Gastrocnemius medialis (tissue), 4 donors: Measurements from ENCODE around the gene CXorf58. TPM values are rescaled to one million over a fixed set of nuclear protein-coding genes. Genes with fewer than 3 reads are reported as not detected.

Source experiments
- ATAC-seq, 2 donors: fragments of 150-250 bp; one replicate each; pipeline ENCODE4 v1.9.1; 2016
- DNase-seq, 2 donors: peaks; one replicate each; pipeline ENCODE4 v3.0.0-alpha.2; 2019
- H3K27ac ChIP-seq, 4 donors: fragments of 200-600 bp; sonication (generic); 1 replicate in 1 of 4; 2 replicates in 3 of 4; pipeline ENCODE4 v1.5.1; 2016 to 2018; ENCODE audit warnings: mild to moderate bottlenecking in 2 of 4, moderate library complexity in 1 of 4
- H3K27me3 ChIP-seq, 3 donors: fragments of 200-600 bp; sonication (generic) in 2 of 3; 1 replicate in 1 of 3; 2 replicates in 2 of 3; pipeline versions ENCODE4 v1.5.1 to v1.6.0; 2016 to 2019; ENCODE audit warnings: mild to moderate bottlenecking in 1 of 3, moderate library complexity in 1 of 3
- H3K36me3 ChIP-seq, 2 donors: fragments of 200-600 bp; sonication (generic) in 1 of 2; one replicate each; pipeline ENCODE4 v1.5.1; 2017 to 2018
- H3K4me1 ChIP-seq, 2 donors: fragments of 200-600 bp; sonication (generic) in 1 of 2; one replicate each; pipeline ENCODE4 v1.5.1; 2016 to 2017; ENCODE audit warnings: mild to moderate bottlenecking in 2 of 2
- H3K4me3 ChIP-seq, 4 donors: fragments of 200-600 bp; sonication (generic) in 3 of 4; 1 replicate in 1 of 4; 2 replicates in 3 of 4; pipeline ENCODE4 v1.5.1; 2016 to 2019; ENCODE audit warnings: mild to moderate bottlenecking in 2 of 4
- H3K9me3 ChIP-seq, 3 donors: fragments of 200-600 bp; sonication (generic) in 2 of 3; 1 replicate in 1 of 3; 2 replicates in 2 of 3; pipeline ENCODE4 v1.5.1; 2016 to 2019
- CTCF ChIP-seq, 5 experiments: fragments of 450-650 bp in 3 of 5; fragments of 200-600 bp in 2 of 5; sonication (generic) in 2 of 5; IDR thresholded peaks in 4 of 5; conservative IDR thresholded peaks in 1 of 5; 1 replicate in 4 of 5; 2 replicates in 1 of 5; pipeline ENCODE4 v1.5.1; 2016 to 2019; ENCODE audit warnings: antibody characterized with exemption in 5 of 5, mild to moderate bottlenecking in 3 of 5, moderate library complexity in 3 of 5
- POLR2A ChIP-seq, 2 donors: fragments of 450-650 bp; IDR thresholded peaks; one replicate each; pipeline ENCODE4 v1.6.1; 2017; ENCODE audit warnings: antibody characterized with exemption in 2 of 2, mild to moderate bottlenecking in 2 of 2, moderate library complexity in 2 of 2
- in situ Hi-C, 4 donors: fragments of 200-750 bp; cut with MboI; loops; one replicate each; pipeline versions ENCODE4 v1.15.0 to v1.8.0; 2017; ENCODE audit warnings: low sequenced_read_pairs in 4 of 4
- intact Hi-C: fragments of 100-400 bp; cut with DNase I; formaldehyde crosslinking; loops from one replicate; pipeline ENCODE4 v1.15.1; 2023; ENCODE audit warnings: low total_unique reads
- total RNA-seq, 4 donors: library from RNA; depleted of rRNA; stranded (reverse); fragments of >200 nt; gene quantifications; one replicate each; pipeline versions ENCODE4 v1.1.0 to v1.2.3, GENCODE V29; 2016

Gene CXorf58
- total RNA-seq, 4 donors from 2014 or later, result 3.1 TPM; not detected in 3

- Histone ChIP-seq H3K9me3 (no peaks in the 10 kb centered on the region), H3K27me3 (no peaks in the 10 kb centered on the region), H3K36me3 (no peaks in the 10 kb centered on the region), H3K4me3 (no peak overlapping the region), H3K4me1 (no peaks in the 10 kb centered on the region), H3K27ac (no peak overlapping the region)
- TF ChIP-seq CTCF (IDR thresholded peaks at IDR 0.05 in 4 of 5, conservative IDR thresholded peaks at IDR 0.05 in 1 of 5), result no peak
- no peak for TF ChIP-seq POLR2A (IDR thresholded peaks at IDR 0.05)
- in situ Hi-C loops (no loop called here), intact Hi-C loops (no loop called here)
- DNase-seq (no peak), ATAC-seq (no peak)
These were observed 45.4 kb downstream of the CXorf58 start for GRCh38 chrX:23952984-23953907.

- Histone ChIP-seq H3K36me3 (no peaks in the 10 kb centered on the region), H3K4me3 (no peak overlapping the region), H3K4me1 (no peaks in the 10 kb centered on the region), H3K9me3 (no peaks in the 10 kb centered on the region), H3K27ac (no peak overlapping the region), H3K27me3 (no peaks in the 10 kb centered on the region)
- no peak for DNase-seq
- in situ Hi-C loops, result no loop called here
- no peak for ATAC-seq
- TF ChIP-seq CTCF (IDR thresholded peaks at IDR 0.05 in 4 of 5, conservative IDR thresholded peaks at IDR 0.05 in 1 of 5) (no peak), POLR2A (IDR thresholded peaks at IDR 0.05) (no peak)
- intact Hi-C loops, result no loop called here
These were observed 46.1 kb downstream of the CXorf58 start for GRCh38 chrX:23953908-23954269.

GRCh38 chrX:23954396-23954795 is 46.6 kb downstream of the CXorf58 start:
- Histone ChIP-seq H3K9me3 (no peaks in the 10 kb centered on the region), H3K27ac (no peak overlapping the region), H3K4me3 (no peak overlapping the region), H3K27me3 (no peaks in the 10 kb centered on the region), H3K4me1 (no peaks in the 10 kb centered on the region), H3K36me3 (no peaks in the 10 kb centered on the region)
- DNase-seq (no peak), ATAC-seq (no peak)
- in situ Hi-C loops, result no loop called here
- intact Hi-C loops, result no loop called here
- TF ChIP-seq CTCF (IDR thresholded peaks at IDR 0.05 in 4 of 5, conservative IDR thresholded peaks at IDR 0.05 in 1 of 5), result no peak
- no peak for TF ChIP-seq POLR2A (IDR thresholded peaks at IDR 0.05)

- Histone ChIP-seq H3K27me3 (no peaks in the 10 kb centered on the region), H3K9me3 (no peaks in the 10 kb centered on the region), H3K27ac (no peak overlapping the region), H3K36me3 (no peaks in the 10 kb centered on the region), H3K4me1 (no peaks in the 10 kb centered on the region), H3K4me3 (no peak overlapping the region)
- DNase-seq (no peak), ATAC-seq (no peak)
- TF ChIP-seq CTCF (IDR thresholded peaks at IDR 0.05 in 4 of 5, conservative IDR thresholded peaks at IDR 0.05 in 1 of 5) (no peak), POLR2A (IDR thresholded peaks at IDR 0.05) (no peak)
- in situ Hi-C loops (no loop called here), intact Hi-C loops (no loop called here)
These were observed 52.0 kb downstream of the CXorf58 start for GRCh38 chrX:23959781-23960180.
